ENCODE results near the gene SCARB1.
A peak's percentile ranks its signal among the peaks of the same experiment; 100 is the strongest.
"Not testable (repeated sequence)": the region's sequence is repeated elsewhere in the genome, so short reads cannot be mapped to it uniquely, and the experiment has no call there.

The SCARB1 gene, protein sequence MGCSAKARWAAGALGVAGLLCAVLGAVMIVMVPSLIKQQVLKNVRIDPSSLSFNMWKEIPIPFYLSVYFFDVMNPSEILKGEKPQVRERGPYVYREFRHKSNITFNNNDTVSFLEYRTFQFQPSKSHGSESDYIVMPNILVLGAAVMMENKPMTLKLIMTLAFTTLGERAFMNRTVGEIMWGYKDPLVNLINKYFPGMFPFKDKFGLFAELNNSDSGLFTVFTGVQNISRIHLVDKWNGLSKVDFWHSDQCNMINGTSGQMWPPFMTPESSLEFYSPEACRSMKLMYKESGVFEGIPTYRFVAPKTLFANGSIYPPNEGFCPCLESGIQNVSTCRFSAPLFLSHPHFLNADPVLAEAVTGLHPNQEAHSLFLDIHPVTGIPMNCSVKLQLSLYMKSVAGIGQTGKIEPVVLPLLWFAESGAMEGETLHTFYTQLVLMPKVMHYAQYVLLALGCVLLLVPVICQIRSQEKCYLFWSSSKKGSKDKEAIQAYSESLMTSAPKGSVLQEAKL
- 0.80 to 2.0 (median 1.3) reads per million in 4 donors for total RNA-seq

DNA sequence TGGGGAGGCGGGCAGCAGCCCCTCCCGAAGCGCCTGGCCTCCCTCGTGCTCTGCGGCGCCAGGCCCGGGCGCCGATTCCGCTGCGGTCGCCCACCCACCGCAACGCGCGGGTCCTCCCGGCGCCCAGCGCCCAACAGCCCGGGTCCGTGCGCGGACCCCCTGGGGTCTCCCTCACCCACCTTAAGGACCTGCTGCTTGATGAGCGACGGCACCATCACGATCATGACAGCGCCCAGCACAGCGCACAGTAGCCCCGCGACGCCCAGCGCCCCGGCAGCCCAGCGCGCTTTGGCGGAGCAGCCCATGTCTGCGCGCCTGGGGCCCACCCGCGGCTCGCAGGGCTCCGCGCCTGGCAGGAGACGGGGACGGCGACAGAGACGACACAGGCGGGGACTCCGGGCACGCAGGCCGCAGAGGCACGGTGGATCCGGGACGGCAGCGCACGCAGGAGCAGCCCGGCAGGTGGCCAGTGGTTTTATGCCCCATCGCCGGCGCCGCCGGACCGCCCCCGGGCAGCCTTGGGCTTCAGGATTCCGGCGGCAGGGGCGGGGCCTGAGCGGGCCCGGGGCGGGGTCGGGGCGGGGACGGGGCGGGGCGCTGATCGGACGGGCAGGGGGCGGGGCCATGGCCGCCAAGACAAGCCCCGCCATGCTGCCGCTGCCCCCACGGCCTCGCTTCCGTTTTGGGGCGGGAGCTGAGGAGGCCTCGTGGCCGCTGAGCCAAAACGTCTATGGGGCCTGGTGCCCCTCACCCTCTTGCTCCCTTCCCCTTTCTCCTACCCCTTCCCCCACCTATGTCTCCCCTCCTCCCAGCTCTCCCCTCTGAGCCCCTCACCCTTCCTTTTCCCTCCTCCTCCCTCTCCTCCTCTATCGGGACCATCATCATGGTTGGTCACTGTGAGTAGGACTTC lies at the start of gene SCARB1:
Gene SCARB1 (minus strand): TSS at position 449 of the 910 bp plus-strand sequence. CDS start 144 bp downstream, at position 305.
- peak; percentile 59 to 72 (median 65) for DNase-seq

DNA sequence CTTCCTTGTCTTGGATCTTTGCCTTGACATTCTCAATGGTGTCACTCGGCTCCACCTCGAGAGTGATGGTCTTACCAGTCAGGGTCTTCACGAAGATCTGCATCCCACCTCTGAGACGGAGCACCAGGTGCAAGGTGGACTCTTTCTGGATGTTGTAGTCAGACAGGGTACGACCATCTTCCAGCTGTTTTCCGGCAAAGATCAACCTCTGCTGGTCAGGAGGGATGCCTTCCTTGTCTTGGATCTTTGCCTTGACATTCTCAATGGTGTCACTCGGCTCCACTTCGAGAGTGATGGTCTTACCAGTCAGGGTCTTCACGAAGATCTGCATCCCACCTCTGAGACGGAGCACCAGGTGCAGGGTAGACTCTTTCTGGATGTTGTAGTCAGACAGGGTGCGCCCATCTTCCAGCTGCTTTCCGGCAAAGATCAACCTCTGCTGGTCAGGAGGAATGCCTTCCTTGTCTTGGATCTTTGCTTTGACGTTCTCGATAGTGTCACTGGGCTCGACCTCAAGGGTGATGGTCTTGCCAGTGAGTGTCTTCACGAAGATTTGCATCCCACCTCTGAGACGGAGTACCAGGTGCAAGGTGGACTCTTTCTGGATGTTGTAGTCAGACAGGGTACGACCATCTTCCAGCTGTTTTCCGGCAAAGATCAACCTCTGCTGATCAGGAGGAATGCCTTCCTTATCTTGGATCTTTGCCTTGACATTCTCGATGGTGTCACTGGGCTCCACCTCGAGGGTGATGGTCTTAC lies 49.0 kb upstream of the SCARB1 start:
- DNase-seq: not testable (repeated sequence)

DNA sequence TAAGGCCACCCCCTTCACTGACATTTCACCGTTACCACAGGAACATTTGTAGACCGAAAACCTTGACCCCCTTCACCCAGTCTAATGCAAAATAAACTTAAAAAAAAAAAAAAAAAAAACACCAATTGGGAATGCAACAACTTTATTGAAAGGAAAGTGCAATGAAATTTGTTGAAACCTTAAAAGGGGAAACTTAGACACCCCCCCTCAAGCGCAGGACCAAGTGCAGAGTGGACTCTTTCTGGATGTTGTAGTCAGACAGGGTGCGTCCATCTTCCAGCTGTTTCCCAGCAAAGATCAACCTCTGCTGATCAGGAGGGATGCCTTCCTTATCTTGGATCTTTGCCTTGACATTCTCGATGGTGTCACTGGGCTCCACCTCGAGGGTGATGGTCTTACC lies 47.9 kb upstream of the SCARB1 start:
- DNase-seq: not testable (repeated sequence)

DNA sequence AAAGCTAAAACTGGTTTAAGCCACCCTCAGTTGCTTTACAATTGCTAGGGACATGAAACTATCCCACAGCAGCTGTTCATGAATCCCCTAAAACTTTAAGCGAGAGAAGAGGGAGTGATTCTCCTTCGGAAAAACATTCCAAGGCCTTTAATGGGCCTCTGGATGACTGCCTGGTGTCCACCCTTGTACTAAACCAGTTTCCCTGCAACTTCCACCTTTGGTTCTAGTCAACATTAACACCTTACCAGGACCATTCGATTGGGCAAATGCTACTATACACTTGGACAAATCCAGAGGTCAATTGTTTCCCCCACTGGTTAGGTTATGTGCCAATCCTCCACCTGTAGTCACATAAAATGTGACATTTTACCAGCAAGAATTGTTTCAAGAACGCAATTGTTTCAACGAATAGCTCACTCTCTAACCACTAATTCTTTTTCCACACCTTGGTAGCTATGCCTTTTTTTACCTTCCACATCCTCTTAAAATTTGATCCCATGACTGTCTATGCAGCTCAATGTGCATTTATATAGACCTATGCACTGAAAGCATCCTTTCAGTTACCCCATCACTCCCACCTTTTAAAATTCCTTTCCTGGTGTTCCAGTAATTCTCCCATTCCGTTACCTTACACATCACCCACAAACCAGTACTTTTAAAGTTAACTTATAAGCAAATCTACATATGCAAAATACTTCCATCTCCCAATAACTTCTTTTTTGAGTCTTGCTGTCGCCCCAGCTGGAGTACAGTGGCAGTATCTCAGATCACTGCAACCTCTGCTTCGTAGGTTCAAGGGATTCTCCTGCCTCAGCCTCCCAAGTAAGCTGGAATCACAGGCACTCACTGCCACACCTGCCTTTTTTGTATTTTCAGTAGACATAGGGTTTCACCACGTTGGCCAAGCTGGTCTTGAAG lies 47.2 kb upstream of the SCARB1 start:
- no peak for DNase-seq

DNA sequence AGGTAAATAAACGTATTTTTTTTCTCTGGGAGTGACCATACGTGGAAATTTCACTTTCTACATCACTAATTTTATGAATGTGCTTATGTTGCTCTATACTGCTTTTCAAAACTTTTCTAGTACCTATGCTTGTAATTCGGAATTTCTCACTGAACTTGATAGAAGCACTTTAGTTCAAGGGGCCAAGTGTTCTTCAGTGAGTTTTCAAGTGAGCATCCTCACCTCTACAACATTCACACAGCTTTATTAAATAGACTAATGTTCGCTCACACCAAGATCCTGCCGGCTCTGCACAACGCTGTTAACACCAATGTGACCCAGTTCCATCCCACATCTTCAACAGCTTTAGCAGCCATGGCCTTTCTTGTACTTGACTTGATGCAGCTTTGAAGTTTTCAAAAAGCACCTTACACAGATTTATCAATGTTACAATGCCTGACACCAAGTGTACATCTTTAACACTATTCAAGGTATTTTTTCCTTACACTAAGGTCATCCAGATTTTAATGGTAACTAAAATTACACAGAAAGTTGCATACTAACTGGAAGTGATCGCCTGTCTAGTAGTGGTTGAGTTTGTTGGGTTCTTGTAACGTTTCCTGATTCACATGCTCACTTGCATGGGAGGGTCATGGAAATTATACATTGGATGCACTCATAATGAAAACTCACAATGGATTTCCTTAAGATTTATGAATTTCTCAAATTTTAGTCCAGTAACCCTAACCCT lies 46.3 kb upstream of the SCARB1 start:
- no peak for DNase-seq

DNA sequence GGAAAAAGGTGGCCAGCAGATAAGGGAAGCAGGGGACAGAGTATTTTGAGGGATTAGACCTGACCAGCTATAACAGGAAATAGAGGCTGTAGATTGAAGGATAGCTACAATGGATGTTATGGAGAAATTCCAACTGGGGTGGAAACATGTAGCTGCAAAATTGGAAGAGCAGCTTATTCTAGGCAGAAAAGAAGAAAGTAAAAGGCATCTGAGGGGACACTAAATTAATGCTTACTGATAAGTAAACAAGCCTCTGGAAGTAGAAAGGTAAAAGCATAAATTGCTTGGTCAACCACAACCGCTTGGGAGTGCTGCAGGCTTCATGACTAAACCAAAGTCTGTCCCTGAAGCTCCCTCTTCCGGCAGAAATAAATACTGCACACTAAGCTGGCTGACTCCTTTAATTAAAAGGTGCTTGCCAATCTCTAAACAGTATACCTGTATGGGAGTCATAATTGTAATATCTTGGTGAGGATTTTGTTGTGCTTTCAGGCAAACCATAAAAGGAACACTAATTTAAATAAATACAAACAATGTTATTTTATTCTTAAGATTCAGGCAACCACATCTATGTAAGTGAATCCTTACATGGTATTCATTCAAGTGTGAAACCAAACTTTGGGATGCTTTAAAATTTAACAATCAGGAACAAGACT lies 43.1 kb upstream of the SCARB1 start:
- DNase-seq: peak; percentile 62 to 91 (median 87)

DNA sequence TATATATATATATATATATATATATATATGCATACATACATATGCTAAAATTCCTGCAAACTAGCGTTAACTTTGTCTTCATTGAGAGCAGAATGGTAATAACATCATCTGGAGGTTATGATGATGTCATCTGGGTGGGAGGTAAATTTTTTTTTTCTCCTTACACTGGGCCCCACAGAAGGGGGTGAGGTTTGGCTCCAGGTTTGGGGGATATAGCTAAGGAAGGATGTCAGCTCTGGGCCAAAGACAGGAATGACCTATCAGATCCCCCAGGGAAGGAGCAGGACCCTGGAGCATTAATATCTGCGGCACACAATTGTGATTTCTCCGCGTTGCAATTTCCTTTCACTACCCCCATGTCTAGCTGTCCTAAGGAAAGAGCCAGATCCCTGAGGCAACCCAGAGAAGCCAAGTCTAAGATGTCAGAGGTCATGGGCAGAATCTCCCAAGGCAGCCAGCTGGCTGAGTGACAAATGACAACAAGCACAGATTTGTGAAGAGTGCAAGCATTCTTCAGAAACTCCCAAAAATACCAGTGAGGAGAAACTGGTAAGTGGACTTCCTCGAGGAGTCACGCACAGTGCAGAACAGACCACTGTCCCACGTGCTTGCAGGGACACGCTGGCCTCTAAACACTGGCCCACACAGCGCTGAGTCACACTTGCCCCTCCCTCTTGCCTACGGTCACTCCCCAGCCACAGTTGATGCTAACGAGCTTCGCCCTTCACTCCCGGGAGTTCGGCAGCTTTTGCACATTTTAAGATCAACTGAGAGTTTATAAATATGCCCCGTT lies 40.8 kb upstream of the SCARB1 start:
- DNase-seq: no peak

DNA sequence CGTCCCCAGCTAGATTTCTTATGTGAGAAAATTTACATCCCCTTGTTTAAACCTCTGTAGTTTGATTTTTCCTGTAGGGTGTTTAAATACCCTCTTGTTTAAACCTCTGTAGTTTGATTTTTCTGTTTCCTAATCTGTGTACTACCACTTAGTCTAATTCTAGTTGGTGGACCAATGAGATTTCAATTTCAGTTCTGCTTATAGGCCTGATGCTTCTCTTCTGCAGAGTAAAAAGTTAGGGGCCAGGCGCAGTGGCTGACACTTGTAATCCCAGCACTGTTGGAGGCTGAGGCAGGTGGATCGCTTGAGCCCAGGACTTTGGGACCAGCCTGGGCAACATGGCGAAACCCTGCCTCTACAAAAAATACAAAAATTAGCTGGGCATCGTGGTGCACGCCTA lies 39.3 kb upstream of the SCARB1 start:
- DNase-seq: no peak

DNA sequence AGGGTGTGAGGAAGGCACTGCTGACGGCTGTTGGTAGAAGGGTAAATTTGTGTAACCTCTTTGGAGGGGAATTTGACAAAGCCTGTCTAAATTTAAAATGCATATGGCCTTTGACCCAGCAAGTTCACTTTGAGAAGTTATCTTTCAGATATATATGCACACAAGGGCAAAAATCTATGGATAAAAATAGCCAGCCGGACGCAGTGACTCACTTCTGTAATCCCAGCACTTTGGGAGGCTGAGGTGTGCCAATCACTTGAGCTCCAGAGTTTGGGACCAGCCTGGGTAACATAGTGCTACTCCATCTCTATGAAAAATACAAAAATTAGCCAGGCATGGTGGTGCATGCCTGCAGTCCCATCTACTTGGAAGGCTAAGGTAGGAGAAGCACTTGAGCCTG lies 37.3 kb upstream of the SCARB1 start:
- no peak for DNase-seq

DNA sequence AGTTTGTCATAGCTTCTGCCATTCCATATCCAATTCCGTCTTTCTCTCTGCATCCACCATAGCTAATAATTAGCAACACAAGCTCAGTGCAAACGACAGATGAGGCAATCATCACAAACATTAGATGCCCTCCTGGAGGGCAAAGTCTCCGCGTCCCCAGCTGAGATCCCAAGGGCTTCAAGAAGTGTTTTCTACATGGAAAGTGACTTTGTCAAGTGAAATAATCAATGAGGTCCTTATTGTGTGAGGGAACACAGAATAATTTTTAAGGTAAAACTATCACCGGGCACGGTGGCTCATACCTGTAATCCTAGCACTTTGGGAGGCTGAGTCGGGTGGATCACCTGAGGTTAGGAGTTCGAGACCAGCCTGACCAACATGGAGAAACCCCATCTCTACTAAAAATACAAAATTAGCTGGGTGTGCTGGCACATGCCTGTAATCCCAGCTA lies 36.7 kb upstream of the SCARB1 start:
- DNase-seq: not testable (repeated sequence)

DNA sequence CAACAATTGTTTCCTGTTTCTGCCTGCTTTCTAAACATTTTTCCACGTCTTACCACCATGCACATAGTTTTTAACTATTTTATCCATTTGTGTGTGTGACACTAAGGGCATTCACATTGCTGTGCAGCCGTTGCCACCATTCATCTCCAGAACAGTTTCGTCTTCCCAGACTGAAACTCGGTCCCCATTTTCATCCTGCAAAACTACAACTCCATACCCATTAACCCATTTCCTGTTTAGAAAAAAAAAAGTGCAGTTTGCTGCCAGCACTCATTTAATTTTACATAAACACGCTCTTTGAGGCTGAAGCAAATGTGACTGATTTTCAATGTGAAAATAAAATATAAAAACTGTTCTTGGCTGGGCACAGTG lies 35.2 kb upstream of the SCARB1 start:
- no peak for DNase-seq

DNA sequence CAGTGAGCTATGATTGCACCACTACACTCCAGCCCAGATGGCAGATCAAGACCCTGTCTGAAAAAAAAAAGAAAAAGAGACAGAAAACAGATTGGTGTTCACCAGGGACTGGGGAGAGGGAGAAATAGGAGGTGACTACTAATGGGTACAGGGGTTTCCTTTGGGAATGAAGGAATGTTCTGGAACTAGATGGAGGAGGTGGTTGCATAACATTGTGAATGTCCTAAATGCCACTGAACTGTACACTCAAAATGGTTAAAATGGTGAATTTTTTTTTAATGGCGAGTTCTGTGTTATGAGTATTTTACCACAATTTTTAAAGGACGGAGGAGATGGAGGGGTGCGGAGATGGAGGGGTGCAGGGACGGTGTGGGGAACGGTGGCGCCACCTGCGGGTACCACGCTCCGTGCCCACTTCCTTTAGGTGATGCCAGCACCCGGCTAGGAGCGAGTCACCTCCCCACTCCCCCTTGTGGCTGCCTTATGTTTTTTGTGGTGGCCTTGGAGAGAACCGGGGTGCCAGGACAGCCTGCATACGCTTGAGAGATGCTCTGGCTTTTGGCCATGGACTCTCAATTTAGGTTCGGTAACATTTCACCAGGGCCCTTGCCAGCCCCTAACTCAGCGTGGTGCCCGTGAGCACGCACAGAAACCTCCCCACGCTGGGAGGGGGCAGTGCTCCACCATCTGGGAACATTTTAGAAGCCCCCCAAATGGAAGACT lies 34.7 kb upstream of the SCARB1 start:
- DNase-seq: peak; percentile 22 to 79 (median 55)

DNA sequence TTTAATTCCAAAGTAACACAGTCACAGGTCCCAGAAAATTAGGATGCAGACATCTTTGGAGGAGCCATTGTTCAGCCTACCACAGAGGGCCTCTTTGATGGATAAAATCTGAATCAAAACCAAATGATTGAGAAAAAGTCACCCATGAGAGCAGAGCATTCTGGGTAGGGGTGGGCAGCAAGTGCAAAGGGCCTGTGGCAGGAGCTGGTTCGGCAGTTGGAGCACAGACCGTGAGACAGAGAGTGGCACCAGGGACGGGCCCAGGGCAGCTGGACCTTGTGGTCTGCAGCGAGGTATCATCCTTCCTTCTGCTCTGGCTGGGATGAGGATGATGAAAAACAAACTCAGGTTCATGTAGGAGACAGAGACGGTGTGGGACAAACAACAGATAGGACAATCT lies 32.8 kb upstream of the SCARB1 start:
- no peak for DNase-seq

DNA sequence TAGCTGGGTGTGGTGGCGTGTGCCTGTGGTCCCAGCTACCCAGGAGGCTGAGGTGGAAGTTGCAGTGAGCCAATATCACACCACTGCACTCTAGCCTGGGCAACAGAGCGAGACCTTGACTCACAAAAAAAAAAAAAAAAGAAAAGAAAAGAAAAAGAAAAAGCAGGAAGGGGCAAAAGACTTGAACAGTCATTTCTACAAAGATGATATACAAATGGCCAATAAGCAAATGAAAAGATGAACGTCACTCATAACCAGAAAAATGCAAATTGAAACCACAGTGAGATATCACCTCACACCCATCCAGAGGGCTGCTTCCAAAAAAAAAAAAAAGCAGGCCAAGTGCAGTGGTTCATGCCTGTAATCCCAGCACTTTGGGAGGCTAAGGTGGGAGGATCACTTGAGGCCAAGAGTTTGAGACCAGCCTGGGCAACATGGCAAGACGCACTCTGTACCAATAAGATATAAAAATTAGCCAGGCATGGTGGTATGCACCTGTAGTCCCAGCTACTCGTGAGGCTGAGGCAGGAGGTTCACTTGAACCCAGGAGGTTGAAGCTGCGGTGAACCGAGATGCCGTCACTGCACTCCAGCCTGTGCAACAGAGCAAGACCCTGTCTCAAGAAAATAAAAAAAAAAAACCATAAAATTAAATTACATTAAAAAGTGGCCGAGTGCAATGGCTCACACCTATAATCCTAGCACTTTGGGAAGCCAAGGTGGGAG lies 30.3 kb upstream of the SCARB1 start:
- peak in 1 of 5 donors; percentile 58 for DNase-seq

DNA sequence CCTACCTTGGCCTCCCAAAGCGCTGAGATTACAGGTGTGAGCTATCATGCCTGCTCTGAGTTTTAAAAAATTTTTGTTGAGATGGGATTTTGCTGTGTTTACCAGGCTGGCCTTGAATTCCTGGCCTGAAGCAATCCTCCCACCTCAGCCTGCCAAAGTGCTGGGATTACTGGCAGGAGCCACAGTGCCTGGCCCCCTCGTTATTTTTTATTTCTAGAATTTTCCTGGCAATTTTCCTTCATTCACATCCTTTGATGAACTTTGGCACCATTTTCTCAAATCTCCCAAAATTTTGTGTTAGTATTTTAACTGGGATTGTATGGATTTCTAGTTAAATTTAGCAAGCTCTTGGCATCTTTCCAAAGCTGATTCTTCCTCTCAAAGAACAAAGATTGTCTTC lies 24.6 kb upstream of the SCARB1 start:
- no peak for DNase-seq

DNA sequence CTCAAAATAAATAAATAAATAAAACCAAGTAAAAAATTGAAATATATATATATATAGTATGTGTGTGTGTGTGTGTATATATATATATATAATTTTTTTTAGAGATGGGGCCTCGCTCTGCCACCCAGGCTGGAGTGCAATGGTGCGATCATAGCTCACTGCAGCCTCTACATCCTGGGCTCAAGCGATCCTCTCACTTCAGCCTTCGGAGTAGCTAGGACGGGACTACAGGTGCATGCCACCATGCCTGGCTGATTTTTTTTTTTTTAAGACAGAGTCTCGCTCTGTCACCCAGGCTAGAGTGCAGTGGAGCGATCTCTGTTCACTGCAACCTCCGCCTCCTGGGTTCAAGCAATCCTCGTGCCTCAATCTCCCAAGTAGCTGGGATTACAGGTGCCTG lies 24.1 kb upstream of the SCARB1 start:
- not testable (repeated sequence) for DNase-seq

DNA sequence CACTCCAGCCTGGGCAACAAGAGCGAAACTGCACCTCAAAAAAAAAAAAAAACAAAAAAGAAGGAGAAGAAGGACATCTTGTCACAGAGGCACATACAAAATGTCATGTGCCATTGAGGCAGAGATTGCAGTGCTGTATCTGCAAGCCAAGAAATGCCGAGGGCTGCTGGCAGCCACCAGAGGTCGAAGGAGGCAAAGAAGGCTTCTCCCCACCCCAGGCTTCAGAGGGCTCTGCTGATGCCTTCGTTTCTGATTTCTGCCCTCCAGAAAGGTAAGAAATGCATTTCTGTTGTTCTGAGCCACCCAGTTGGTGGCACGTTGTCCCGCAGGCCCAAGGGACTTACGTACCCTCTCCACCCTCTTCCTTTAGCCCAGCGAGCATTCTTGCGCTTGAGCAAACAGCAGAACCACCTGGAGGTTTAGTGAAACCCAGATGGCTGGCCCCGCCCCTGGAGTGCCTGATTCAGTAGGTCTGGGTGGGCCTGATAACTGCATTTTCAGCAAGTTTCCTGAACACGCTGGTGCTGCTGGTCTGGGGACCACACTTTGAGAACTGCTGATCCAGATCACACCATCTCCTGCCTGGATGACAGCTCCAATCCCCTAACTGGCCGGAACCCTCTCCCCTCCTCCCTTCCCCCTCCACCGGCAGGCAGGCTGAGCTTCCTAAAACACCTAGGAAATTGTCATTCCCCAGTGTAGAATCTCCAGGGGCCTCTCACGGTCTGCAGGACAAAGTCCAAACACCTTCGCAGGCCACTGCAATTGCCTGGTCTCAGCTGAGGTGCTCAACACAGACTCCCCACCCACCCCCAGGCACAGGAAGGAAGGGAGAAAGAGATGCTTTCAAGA lies 21.1 kb upstream of the SCARB1 start:
- DNase-seq: no peak
